GM21367 (cell line): Measurements from ENCODE around the gene NFATC1.
A peak's percentile ranks its signal among the peaks of the same experiment; 100 is the strongest.
"Not testable (repeated sequence)": the region's sequence is repeated elsewhere in the genome, so short reads cannot be mapped to it uniquely, and the experiment has no call there.

Experiments used
- ATAC-seq: cut with Tn5 transposase; IDR thresholded peaks from one replicate; pipeline ENCODE4 v1.9.1; 2021; ENCODE audit not compliant: unreplicated experiment

The NFATC1 gene

DNA sequence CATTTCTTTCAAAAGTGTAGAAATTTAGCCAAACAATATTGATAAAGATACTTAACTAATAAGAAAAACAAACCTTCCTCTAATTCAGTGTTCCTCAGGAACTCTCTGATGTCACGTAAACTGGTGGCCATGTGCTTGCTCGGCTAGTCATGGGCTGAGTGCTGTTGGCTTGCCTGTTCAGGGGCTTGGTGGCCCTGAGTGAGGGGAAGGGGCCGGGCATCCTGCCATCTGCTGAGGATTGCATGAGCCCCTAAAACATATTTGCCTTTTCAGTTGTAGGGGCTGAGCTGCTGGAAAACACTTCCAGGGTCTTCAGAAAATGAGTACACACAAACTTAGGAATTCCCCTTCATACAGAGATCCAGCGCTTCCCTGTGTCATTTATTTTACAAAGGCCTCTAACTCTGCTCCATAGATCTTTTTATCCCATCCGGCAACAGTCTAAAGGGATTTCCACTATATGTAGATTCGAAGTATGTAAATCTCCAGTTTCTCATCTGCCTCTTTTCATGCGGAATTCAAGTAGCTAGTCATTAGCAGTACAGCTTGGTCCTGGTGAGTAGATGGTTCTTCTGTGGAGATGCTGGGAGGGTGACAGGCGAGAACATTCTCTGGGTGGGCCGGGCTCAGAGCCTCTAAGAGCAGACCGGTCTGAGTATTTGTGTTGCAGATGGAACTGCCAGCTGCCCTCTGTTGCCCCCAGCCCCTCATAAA lies 20.1 kb upstream of the NFATC1 start:
- ATAC-seq: no peak

DNA sequence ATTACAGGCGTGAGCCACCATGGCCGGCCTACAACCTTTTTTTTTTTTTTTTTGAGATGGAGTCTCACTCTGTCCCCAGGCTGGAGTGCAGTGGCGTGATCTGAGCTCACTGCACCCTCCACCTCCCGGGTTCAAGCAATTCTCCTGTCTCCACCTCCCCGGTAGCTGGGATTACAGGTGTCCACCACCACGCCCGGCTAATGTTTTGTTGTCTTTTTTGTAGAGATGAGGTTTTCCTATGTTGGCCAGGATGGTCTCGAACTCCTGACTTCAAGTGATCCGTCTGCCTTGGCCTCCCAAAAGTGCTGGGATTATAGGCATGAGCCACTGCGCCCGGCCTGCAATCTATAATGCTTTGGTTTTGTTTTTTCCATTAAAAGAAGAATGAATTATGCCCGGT lies 19.1 kb upstream of the NFATC1 start:
- ATAC-seq: not testable (repeated sequence)

DNA sequence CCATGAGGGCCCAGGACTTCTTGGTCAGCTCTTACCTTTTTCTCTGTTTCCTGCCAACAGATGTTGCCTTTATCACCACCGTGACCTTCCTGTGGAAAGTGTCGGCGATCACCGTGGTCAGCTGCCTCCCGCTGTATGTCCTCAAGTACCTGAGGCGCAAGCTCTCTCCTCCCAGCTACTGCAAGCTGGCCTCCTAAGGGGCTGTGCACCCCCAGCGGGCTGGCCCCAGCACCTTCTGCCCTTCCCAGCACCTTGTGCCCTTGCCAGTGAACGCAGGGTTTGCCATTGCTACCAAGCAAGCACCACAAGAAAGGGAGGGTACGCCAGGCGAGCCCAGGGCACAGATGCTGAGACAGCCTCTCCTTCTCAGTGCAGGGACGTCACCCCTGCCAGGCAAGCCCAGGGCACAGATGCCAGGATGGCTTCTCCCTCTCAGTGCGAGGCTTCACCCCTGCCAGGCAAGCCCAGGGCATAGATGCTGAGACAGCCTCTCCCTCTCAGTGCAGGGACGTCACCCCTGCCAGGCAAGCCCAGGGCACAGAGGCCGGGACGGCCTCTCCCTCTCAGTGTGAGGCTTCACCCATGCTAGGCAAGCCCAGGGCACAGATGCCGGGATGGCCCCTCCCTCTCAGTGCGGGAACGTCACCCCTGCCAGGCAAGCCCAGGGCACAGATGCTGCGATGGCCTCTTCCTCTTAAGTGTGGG lies 18.4 kb upstream of the NFATC1 start:
- no peak for ATAC-seq

DNA sequence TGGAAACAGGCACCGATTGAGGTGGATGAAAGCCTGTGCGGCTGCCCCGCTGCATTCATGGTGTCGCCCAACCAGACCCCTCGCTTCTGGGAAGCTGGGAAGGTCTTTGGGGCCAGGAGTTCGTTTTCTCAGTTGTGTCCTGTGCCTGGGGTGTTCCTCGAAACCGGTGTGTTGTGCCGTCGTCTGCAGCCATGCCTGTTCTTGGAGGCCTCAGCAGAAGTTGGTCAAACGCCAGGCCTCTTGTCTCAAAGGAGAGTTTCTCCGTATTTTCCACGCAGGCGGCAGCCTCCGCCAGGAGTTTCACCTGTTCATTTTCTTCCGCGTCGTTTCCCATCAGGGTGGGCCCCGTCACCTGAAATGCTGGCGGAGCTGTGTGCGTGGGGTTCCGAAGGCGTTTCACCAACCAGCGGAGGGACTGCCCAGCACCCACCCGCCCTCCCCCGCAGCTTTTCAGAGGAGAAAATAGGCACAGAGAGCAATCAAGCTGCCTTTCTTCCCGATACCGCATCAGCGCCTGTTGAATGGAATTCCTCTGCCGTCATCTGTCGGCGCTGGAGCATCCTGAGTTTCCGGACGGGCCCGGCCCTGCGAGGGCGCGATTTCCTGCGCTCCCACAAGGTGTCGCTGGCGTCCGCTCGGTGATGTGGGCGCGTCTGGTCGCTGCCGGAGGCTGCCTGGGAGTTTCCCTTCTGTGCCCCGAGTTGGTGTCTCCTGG lies 17.0 kb upstream of the NFATC1 start:
- ATAC-seq: peak; percentile 68

DNA sequence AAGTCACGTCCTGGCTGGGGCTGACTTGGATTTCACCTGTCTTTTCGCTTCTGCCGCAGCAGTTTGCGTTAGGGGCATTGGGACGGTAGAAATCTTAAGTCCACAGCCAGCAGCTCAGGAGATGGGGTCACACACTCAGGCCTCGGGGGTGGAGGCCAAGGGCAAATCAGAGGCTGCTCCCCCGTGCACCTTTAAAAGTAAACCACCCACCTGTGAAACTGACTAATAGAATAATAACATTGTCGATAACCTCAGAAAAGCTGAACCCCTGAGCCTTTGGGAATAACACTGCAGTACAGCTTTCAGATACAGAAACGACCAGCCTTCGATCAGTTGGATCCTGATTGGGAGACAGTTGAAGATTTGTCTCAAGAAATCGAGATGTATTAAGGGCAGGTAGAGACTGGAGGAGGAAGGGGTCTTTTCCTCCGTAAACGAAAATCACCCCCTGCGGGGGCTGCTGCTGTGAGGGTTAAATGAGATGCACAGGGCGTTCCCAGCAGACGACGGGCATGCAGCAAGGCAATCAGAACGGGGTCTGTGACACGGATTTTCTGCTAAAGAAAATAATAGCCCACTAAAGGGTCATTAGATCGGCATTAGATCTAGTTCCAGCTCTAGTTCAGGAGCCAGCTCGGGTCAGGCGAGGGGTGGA lies 16.4 kb upstream of the NFATC1 start:
- ATAC-seq: no peak

DNA sequence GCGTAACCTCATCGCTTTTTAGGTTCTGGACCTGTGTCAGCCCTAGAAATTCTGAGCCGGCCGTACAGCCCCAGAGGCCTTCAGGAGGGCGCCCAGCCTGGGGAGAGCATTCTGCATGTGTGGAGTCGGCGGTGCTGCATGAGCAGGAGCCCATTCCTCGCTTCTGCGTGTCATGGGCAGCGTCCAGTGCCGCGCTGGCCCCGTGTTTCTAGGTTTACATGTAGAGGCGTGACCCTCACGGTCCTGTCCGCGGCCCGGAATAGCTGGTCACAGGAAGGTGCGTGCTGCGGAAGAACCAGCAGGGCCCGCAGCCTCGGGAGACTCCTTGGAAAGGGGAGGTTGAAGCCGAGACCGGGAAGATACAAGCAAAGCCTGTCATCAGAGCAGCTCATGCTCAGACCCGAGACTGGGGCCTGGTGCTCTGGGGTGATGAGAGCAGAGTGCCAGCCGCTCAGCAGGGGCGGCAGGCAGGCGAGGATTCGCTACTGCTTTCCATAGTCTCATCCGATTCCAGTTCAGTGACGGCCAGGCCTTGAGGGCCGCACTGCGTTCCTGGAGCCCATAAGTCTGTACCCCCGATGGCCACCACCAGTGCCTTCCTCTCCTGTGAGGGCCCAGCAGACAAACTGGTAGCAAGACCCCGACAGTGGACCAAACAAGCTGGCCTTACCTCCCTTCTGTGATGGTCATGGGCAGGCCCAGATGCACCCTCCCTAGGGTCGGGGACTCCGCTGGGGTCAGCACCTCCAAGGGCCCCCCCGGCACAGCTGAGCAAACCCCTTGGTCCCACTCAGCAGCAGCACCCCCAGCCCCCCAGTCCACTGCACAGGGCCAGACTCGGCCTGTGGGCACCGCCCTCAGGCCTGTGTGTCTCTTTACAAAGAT lies 15.6 kb upstream of the NFATC1 start:
- no peak for ATAC-seq

DNA sequence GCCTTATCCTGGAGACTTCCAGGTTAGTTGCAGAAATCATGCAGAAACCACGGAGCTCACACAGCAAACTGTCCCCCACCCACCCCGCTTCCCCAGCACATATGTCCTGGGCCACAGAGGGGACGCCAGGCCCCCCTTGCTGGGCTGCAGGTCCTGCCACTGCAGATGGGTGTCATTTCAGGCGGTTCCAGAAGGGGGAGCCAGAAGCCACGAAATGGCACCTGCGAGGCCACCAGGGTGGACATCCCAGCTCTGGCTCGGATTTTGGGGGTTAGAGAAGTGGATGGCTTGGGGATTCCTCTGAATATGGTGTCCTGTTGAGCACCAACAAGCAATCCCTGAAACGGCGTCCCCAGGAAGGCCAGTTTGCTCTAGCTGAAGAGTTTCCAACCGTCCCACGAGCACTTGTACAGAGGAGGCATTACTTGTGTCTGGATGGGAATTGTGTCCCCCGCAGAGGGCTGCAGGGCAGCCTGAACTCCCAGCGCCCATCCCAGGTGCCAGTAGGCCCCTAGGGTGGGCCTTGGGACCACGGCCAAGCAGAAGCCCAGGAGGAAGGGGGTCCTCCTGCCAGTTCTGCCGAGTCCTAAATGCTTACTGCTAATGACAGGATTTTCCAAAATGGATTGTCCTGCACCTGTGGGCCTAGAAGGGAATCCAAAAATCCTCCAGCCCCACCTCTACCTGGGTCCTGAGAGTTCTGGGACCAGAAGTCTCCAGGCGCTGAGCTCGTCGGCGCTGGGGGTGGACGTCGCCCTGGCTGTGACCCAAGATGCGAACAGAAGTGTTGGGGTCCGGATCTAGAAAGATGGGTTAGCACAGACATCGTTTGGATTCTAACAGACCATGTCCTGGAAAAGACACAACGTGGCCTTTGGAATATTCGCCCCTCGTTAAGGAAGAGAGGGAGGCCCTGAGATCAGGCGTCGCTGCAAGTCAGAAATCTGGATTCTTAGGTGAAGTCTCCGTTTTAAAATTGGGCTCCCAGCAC lies 14.6 kb upstream of the NFATC1 start:
- no peak for ATAC-seq

DNA sequence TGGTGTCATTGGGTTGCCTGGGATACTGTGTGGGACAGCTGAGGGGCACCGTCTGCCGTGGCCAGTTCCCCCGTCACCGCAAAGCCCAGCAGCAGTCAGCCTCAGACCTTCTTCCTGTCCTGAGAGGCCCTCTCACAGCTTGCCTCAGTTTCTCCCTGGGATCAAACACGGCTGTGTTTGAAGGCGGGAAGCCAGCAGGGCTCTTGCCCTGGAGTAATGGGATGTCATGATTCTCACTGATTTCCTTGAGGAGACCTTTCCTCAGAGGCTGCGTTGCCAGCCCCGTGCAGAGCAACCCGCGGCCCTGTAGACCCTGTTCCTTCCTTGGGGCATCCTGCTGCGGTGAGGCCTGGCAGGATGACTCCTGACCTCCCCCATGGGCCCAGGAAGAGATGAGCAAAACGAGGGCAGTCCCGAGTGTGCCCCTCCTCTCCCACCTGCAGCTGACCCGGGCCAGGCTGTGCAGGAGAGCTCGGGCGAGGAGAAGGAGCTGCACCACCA lies 13.9 kb upstream of the NFATC1 start:
- no peak for ATAC-seq

DNA sequence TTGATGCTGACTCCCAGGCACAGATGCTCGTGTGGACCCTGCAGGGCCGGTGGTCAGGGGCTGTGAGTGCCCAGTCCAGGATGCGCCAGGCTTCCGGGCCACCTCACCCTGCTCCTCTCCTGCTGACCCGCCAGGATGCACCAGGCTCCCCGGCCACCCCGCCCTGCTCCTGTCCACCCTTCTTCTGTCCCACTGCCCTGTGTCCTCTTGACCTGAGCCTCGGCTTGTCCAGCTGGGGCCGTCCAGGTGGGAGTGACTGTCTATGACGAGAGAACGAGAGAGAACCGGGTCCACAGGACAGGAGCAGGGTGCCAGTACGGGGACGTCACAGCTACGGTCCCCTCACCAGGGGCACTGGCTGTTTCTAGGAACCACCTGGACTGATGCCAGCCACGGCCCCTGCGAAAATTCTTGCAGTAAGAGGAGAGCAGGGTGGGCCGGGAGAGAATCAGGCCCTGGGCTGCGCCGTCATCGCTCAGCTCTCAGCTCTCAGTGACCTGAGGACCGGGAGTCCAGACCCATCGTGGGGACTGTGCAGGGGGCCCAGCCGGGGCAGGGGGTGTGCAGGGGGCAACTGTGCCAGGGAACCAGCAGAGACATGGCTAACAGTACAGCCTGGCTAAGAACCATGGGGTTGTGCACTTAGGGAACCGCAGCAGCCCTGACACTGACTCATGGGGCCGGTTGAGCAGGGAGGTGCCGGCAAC lies 12.9 kb upstream of the NFATC1 start:
- ATAC-seq: no peak

DNA sequence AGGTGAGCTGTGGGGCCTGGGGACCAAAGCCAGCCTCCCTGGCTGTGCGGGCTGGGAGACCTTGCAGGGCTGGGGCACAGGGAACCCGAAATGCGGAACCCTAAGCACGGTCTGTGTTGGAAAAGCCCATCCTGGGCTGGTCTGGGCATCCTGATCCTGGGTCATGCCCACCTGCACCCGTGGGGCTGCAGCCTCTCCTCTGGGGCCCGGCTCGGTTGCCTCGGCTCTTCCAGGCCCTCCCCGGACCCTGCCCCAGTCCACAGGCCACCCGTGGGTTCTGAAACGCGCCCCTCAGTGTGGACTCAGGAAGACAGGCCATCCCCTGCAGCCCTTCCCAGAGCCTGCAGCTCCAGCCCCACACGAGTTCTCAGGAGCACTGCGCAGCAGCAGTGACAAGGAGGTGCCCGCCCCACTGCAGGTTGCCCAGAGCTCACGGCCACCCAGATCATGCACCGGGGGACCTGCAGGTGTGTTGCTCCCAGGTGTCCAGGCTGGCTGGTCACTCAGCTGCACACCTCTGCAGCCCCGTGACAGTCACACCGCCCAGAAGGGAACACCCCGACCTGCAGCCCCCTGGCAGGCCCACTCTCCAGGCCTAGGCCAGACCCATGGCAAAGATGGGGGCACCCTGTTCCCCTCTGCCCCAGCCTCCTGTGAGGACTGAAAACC lies 12.2 kb upstream of the NFATC1 start:
- no peak for ATAC-seq

DNA sequence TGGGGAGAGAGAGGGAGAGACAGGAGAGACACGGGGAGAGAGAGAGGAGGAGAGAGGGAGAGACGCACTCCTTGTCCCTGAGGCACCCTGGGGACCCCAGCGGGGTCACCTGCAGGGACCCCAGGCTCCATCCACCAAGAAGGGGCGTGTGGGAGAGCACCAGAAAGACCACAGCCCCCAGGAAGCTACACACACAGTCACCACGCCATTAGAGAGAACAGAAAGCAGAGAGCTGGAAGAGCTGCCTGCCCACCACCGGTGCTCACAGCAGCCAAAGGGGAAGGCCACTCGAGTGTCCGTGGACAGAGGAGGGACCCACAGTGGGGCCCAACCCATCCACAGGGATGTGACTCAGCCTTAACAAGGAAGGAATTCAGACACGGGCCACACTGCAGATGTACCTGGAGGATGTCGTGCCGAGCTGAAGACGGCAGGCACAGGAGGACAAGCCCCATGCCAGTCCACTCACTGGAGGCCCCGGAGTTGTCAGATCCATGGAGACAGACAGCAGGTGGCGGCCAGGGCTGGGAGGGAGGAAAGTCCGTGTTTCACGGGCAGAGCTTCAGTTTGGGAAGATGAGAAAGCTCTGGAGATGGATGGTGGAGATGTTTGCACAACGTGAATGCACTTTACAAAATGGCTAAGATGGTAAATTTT lies 11.5 kb upstream of the NFATC1 start:
- ATAC-seq: no peak

DNA sequence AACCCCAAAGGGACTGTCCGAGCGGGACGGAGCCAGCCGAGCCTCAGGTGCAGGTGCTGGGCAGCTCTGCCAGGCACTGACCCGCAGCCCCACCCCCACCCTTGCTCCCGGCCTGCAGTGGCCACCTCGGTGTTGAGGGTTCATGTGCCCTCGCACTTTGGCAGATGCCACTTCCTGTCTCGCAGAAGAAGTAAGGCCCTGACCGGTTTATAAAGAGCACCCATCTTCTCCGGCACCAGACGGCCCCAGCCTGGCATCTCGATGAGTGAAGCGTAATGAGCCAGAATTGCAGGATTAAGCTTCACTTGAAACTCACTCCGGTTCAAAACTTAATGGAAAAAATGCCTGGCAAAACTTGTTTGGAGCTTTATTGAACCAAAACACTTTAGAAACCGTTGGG lies 10.9 kb upstream of the NFATC1 start:
- no peak for ATAC-seq

DNA sequence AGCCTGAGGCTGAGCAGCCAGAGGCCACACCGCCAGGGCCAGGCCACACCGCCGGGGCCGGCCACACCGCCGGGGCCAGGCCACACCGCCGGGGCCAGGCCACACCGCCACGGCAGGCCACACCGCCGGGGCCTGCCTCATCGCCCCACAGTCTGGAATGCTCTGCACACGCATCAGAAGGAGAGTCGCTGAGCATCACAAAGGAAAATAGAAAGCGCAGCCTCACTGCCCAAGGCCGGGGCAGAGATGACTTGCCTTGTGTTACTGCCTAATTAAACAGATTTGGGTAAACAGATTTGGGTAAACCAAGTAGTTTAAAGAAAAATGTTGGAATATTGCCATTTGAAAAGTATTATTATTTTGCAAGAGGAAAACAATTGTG lies 10.4 kb upstream of the NFATC1 start:
- ATAC-seq: no peak

DNA sequence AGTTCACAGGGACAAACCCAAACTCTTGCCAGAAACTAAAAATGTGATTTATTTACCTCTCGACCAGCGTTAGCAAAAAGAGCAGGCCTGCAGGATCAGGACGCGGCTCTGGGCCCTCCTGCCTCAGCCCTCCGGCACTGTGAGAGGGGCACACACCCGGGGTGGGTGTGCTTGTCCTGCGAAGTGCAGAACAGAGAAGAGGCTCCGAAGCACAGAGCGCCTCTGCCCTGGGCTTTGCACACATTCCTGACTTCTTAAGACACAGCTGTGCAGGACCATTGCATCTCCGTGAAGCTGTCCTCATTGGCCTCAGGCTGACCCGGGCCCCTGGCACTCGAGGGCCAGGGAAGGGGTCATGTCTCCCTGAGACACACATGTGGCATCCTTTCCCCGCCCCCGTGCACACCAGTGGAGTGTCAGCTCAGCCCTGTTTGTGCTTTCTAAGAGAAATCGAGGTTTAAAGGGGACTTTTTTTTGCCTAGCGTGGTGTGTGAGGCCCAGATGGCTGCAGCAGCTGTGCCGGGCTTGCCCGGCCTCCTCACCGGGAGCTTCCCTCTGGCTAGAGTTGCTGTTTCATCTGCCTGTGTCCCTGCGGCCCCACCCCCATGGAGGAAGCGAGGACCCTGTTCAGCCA lies 9.9 kb upstream of the NFATC1 start:
- no peak for ATAC-seq

DNA sequence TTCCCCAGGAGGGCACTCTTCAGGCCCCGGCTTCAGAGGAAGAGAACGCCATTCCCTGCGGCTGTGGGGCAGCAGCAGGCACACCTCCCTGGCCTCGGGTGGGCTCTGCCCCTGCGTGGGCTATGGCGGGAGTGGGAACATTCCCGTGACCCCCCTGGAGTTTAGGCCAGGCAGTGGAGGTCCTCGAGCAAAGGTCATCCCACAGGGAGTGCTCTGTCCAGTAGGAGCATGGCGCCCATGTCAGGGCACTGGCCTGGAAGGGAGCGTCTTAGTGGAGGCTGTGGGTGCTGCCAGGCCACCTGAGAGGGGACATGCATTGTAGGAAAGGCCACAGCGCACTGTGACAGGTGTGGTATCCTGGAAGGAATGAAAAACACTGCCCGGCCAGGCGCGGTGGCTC lies 9.2 kb upstream of the NFATC1 start:
- ATAC-seq: no peak

DNA sequence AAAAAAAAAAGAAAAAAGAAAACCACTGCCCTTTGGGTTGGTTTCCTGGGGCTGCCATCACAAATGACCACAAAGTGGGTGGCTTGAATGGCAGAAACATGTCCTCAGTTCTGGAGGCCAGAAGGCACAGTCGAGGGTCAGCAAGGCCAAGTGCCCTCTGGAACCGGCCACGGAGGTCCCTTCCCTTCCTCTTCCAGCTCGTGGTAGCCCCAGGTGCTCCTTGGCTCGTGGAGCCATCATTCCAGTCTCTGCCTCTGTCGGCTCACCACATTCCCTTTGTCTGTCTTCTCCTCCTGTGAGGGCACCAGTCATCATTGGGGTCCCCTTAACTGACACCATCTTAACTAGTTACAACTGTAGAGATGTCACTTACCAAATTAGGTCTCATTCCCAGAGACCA lies 8.5 kb upstream of the NFATC1 start:
- ATAC-seq: no peak

DNA sequence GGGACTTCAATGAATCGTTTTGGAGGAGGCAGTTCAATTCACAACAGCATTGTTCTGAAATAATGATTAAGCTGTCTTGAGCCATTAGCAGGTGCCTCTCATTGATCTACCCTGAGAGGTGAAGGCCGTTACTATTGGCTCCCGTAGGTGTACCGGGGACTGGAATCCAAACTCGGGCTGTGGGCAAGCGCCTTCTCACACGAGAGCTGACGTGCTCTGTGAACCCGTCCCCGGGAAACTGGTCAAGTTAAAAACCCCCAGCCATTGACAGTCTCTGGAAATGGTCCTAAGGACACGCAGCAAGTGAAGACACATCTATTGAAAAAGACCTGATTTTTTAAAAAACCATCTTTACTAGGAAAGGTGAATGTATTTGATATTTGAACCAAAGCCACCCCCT lies 8.1 kb upstream of the NFATC1 start:
- no peak for ATAC-seq
